Measurements from ENCODE around the gene ABI3BP.

Gene ABI3BP

GRCh38 chr3:100882571-100882984 lies 110.6 kb downstream of the ABI3BP start:
- Histone ChIP-seq H2BK12ac (ENCODE audit: low read length) (no peak overlapping the region), H2AFZ (ENCODE audit: insufficient read depth, low read length, poor library complexity) (no peak overlapping the region), H4K12ac (ENCODE audit: low read depth, low read length) (no peak overlapping the region), H2BK120ac (ENCODE audit: insufficient read depth, low read length, poor library complexity) (no peak overlapping the region), H4K91ac (ENCODE audit: low read depth, low read length) (no peak overlapping the region), H3K27ac (ENCODE audit: low read depth, low read length) (no peak overlapping the region), H3K79me2 (ENCODE audit: control insufficient read depth, insufficient read depth, low read length, poor library complexity) (no peaks in the 10 kb centered on the region), H3K4ac (ENCODE audit: low read depth, low read length) (no peak overlapping the region), H3K36me3 (ENCODE audit: control insufficient read depth in 1 of 2, insufficient read depth in 2 of 2, low read length in 2 of 2) (no peaks in the 10 kb centered on the region), H3K18ac (ENCODE audit: low read length) (no peak overlapping the region), H3K79me1 (ENCODE audit: low read length) (no peaks in the 10 kb centered on the region), H3K4me3 (ENCODE audit: low read depth, low read length) (no peak overlapping the region), H3K9ac (ENCODE audit: low read length) (no peak overlapping the region), H3K4me2 (ENCODE audit: low read length) (no peak overlapping the region), H3K27me3 (ENCODE audit: insufficient read depth, low read length) (no peaks in the 10 kb centered on the region), H2BK5ac (ENCODE audit: low read depth, low read length, poor library complexity) (no peak overlapping the region), H3K14ac (ENCODE audit: low read length) (no peak overlapping the region), H3K4me1 (ENCODE audit: control insufficient read depth in 1 of 2, insufficient read depth in 2 of 2, low read length in 2 of 2) (no peaks in the 10 kb centered on the region), H2AK5ac (ENCODE audit: low read length) (no peak overlapping the region), H3K23ac (ENCODE audit: low read length) (no peak overlapping the region), H3K9me3 (ENCODE audit: insufficient read depth, low read depth, low read length) (no peaks in the 10 kb centered on the region), H4K8ac (ENCODE audit: low read depth, low read length) (no peak overlapping the region)
- no CpG with 5 or more reads among the region's 1 CpG for WGBS (ENCODE audit: extremely low coverage, insufficient coverage, insufficient read length)
- no peak for DNase-seq

- Histone ChIP-seq H2AFZ (ENCODE audit: insufficient read depth, low read length, poor library complexity) (no peak overlapping the region), H3K4me3 (ENCODE audit: low read depth, low read length) (no peak overlapping the region), H3K4me1 (ENCODE audit: control insufficient read depth in 1 of 2, insufficient read depth in 2 of 2, low read length in 2 of 2) (no peaks in the 10 kb centered on the region), H3K27ac (ENCODE audit: low read depth, low read length) (no peak overlapping the region), H3K18ac (ENCODE audit: low read length) (no peak overlapping the region), H2AK5ac (ENCODE audit: low read length) (no peak overlapping the region), H4K91ac (ENCODE audit: low read depth, low read length) (no peak overlapping the region), H3K9ac (ENCODE audit: low read length) (no peak overlapping the region), H3K23ac (ENCODE audit: low read length) (no peak overlapping the region), H3K9me3 (ENCODE audit: insufficient read depth, low read depth, low read length) (no peaks in the 10 kb centered on the region), H3K27me3 (ENCODE audit: insufficient read depth, low read length) (no peaks in the 10 kb centered on the region), H2BK120ac (ENCODE audit: insufficient read depth, low read length, poor library complexity) (no peak overlapping the region), H4K8ac (ENCODE audit: low read depth, low read length) (no peak overlapping the region), H3K79me2 (ENCODE audit: control insufficient read depth, insufficient read depth, low read length, poor library complexity) (no peaks in the 10 kb centered on the region), H3K14ac (ENCODE audit: low read length) (no peak overlapping the region), H3K4me2 (ENCODE audit: low read length) (no peak overlapping the region), H2BK12ac (ENCODE audit: low read length) (no peak overlapping the region), H3K79me1 (ENCODE audit: low read length) (no peaks in the 10 kb centered on the region), H3K36me3 (ENCODE audit: control insufficient read depth in 1 of 2, insufficient read depth in 2 of 2, low read length in 2 of 2) (no peaks in the 10 kb centered on the region), H4K12ac (ENCODE audit: low read depth, low read length) (no peak overlapping the region), H3K4ac (ENCODE audit: low read depth, low read length) (no peak overlapping the region), H2BK5ac (ENCODE audit: low read depth, low read length, poor library complexity) (no peak overlapping the region)
- no peak for DNase-seq
- WGBS (ENCODE audit: extremely low coverage, insufficient coverage, insufficient read length), result no CpG with 5 or more reads among the region's 1 CpG
Measured at GRCh38 chr3:100880845-100881244, 112.4 kb downstream of the ABI3BP start.

DNA sequence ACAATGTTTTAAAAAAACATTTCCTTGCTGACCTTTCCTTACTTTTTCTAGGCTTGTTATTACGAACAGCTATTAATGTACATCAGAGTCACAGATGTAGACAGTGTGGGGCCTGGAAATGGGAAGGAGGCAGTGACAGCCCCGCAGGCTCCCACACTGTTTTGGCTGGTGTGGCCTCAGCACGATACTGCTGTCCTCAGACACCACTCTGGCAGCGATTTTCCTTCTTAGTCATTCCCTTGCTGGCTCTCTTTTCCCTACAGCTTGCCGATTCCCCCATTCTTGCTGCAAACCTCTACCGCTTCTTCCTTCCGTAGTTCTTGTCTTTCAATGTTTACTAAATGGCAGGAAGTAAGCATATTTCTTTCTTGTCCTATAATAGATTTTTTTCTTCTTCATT lies 113.1 kb downstream of the ABI3BP start:
- Histone ChIP-seq H3K23ac (ENCODE audit: low read length) (no peak overlapping the region), H2BK5ac (ENCODE audit: low read depth, low read length, poor library complexity) (no peak overlapping the region), H2BK120ac (ENCODE audit: insufficient read depth, low read length, poor library complexity) (no peak overlapping the region), H3K36me3 (ENCODE audit: control insufficient read depth in 1 of 2, insufficient read depth in 2 of 2, low read length in 2 of 2) (no peaks in the 10 kb centered on the region), H3K4me3 (ENCODE audit: low read depth, low read length) (no peak overlapping the region), H3K9me3 (ENCODE audit: insufficient read depth, low read depth, low read length) (no peaks in the 10 kb centered on the region), H2AFZ (ENCODE audit: insufficient read depth, low read length, poor library complexity) (no peak overlapping the region), H2BK12ac (ENCODE audit: low read length) (no peak overlapping the region), H3K27ac (ENCODE audit: low read depth, low read length) (no peak overlapping the region), H4K12ac (ENCODE audit: low read depth, low read length) (no peak overlapping the region), H3K4ac (ENCODE audit: low read depth, low read length) (no peak overlapping the region), H4K91ac (ENCODE audit: low read depth, low read length) (no peak overlapping the region), H3K18ac (ENCODE audit: low read length) (no peak overlapping the region), H3K4me1 (ENCODE audit: control insufficient read depth in 1 of 2, insufficient read depth in 2 of 2, low read length in 2 of 2) (no peaks in the 10 kb centered on the region), H3K4me2 (ENCODE audit: low read length) (no peak overlapping the region), H4K8ac (ENCODE audit: low read depth, low read length) (no peak overlapping the region), H3K14ac (ENCODE audit: low read length) (no peak overlapping the region), H3K79me2 (ENCODE audit: control insufficient read depth, insufficient read depth, low read length, poor library complexity) (no peaks in the 10 kb centered on the region), H3K9ac (ENCODE audit: low read length) (no peak overlapping the region), H2AK5ac (ENCODE audit: low read length) (no peak overlapping the region), H3K27me3 (ENCODE audit: insufficient read depth, low read length) (no peaks in the 10 kb centered on the region), H3K79me1 (ENCODE audit: low read length) (no peaks in the 10 kb centered on the region)
- no peak for DNase-seq
- WGBS (ENCODE audit: extremely low coverage, insufficient coverage, insufficient read length), result no CpG with 5 or more reads among the region's 7 CpGs

- no peak overlapping the region for H2BK120ac ChIP-seq (ENCODE audit: insufficient read depth, low read length, poor library complexity)
- H3K4me3 ChIP-seq (ENCODE audit: low read depth, low read length), result no peak overlapping the region
- H2BK5ac ChIP-seq (ENCODE audit: low read depth, low read length, poor library complexity), result no peak overlapping the region
- no peaks in the 10 kb centered on the region for H3K4me1 ChIP-seq (ENCODE audit: control insufficient read depth in 1 of 2, insufficient read depth in 2 of 2, low read length in 2 of 2)
- H3K79me1 ChIP-seq (ENCODE audit: low read length), result no peaks in the 10 kb centered on the region
- H3K4ac ChIP-seq (ENCODE audit: low read depth, low read length), result no peak overlapping the region
- no peaks in the 10 kb centered on the region for H3K36me3 ChIP-seq (ENCODE audit: control insufficient read depth in 1 of 2, insufficient read depth in 2 of 2, low read length in 2 of 2)
- no peak overlapping the region for H3K14ac ChIP-seq (ENCODE audit: low read length)
- H2AK5ac ChIP-seq (ENCODE audit: low read length), result no peak overlapping the region
- no peak overlapping the region for H3K9ac ChIP-seq (ENCODE audit: low read length)
- no peak overlapping the region for H3K27ac ChIP-seq (ENCODE audit: low read depth, low read length)
- no peak for DNase-seq
- no CpG with 5 or more reads among the region's 4 CpGs for WGBS (ENCODE audit: extremely low coverage, insufficient coverage, insufficient read length)
- H3K23ac ChIP-seq (ENCODE audit: low read length), result no peak overlapping the region
- H3K4me2 ChIP-seq (ENCODE audit: low read length), result no peak overlapping the region
- H4K91ac ChIP-seq (ENCODE audit: low read depth, low read length), result no peak overlapping the region
- H3K18ac ChIP-seq (ENCODE audit: low read length), result no peak overlapping the region
- H3K27me3 ChIP-seq (ENCODE audit: insufficient read depth, low read length), result no peaks in the 10 kb centered on the region
- H3K79me2 ChIP-seq (ENCODE audit: control insufficient read depth, insufficient read depth, low read length, poor library complexity), result no peaks in the 10 kb centered on the region
- no peak overlapping the region for H2AFZ ChIP-seq (ENCODE audit: insufficient read depth, low read length, poor library complexity)
- no peak overlapping the region for H2BK12ac ChIP-seq (ENCODE audit: low read length)
- no peak overlapping the region for H4K12ac ChIP-seq (ENCODE audit: low read depth, low read length)
- H4K8ac ChIP-seq (ENCODE audit: low read depth, low read length), result no peak overlapping the region
- H3K9me3 ChIP-seq (ENCODE audit: insufficient read depth, low read depth, low read length), result no peaks in the 10 kb centered on the region
Measured at GRCh38 chr3:100879195-100879810, 113.9 kb downstream of the ABI3BP start.

All from trophoblast cell (in vitro differentiated cells and primary cell).